ENCODE data around the gene TIAM2.

Gene TIAM2

DNA sequence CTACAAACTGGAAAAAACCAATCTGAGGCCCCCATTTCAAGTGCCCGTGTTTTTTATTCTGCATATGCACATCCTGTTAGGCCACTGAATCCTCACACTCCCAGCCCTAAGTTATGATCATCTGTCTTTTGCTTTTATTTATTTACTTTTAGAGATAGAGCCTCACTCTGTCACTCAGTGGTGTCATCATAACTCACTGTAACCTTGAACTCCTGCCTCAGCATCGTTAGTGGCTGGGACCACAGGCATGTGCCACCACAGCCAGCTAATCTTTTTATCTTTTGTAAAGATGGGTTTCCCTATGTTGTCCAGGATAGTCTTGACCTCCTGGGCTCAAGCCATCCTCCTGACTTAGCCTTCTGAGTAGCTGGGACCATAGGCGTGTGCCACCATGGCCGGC is 239.1 kb downstream of the TIAM2 start:
- DNase-seq (ENCODE audit: low spot score): no peak

DNA sequence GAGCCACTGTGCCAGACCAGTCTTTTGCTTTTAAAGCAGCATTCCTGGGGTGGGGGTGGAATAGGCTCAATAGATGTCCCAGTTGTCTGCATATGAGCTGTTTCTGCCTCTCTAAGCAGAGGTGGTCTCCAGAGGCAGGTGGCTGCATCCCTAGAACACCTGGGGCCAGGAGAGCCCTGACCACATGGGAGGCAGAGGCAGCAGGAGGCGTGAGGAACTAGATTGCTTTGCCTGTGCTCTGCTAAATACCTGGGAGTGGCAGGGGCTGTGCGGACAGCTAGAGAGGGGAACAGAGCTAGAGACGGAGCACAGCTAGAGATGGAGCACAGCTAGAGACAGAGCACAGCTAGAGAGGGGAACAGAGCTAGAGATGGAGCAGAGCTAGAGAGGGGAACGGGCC is 239.6 kb downstream of the TIAM2 start:
- no peak for DNase-seq (ENCODE audit: low spot score)

DNA sequence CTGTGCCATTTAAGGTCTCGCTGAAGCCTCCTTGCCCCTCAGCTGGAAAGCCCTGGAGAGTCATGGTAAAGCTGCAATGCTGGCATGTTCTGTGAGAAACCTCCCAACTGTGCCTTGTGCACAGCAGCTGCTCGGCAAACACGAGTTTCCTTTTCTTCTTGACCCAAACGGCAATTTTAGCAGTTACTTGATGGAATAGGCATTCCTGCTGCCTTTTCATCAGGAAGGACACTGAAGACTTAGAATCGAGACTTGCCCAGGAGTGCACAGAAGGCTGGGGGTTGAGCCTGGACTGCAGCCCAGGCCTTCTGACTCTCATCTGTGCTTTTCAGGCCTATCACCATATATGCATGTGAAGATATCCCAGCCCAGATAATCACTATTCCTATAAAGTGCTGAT is 240.0 kb downstream of the TIAM2 start:
- DNase-seq (ENCODE audit: low spot score): no peak

DNA sequence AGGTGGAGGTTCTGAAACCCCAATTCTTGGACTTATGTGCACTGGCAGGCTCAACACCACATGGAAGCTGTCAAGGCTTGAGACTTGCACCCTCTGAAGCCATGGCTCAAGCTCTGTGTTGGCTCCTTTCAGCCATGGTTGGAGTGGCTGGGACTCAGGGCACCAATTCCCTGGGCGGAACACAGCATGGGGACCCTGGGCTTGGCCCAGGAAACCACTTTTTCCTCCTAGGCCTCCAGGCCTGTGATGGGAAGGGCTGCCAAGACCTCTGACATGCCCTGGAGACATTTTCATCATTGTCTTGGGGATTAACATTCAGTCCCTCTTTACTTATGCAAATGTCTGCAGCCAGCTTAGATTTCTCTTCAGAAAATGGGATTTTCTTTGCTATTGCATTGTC is 242.5 kb downstream of the TIAM2 start:
- no peak for DNase-seq (ENCODE audit: low spot score)

DNA sequence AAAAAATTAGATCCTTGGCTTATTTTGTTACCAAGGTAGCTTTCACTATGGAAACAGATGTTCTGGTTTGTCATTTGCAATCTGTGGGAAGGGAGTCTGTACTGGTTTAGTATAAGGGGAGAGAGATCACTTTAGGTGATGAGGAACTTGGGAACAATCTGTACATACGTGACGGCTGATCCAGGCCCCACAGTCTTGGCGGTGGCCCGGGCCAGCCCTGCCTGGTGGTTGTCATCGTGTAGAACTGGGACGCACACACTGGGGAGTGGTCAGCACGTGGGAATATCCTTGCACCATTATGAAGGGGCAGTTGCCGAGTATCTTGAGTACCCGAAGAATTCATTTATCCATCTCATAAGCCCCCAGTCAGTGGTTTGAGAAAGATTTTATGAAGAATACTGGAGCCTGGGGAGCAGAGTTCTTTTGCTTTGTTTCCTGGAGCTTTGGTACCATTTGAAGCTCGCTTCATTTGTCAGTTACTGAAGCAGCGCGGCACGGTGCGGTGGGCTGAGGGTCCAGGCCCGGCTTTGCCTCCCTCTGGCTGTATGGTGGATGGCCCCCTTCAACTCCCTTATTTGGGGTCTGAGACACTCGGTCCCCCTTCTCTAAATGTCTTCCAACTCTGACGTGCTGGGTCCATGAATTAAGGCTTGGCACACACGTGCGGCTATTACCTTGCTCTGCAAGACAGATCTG is 245.9 kb downstream of the TIAM2 start:
- no peak for DNase-seq (ENCODE audit: low spot score)

DNA sequence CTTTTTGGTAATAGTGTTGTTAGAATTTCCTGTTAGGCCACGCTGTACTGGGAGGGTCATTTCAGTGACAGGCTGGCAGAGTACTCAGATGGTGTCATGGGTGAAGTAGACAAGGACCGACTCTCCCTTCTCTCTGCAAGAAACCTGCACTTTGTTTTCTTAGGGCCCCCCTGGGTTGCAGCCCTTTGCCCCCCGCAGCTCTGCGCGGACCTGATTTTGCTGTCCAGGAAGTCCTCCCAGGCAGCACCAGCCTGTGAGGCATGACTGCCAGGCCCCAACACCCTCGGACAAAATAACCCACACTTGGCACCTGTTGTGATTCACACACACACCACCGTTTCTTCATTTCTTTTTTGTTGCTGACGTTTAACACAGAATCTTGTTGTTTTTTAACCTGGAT is 246.9 kb downstream of the TIAM2 start:
- DNase-seq (ENCODE audit: low spot score): no peak

DNA sequence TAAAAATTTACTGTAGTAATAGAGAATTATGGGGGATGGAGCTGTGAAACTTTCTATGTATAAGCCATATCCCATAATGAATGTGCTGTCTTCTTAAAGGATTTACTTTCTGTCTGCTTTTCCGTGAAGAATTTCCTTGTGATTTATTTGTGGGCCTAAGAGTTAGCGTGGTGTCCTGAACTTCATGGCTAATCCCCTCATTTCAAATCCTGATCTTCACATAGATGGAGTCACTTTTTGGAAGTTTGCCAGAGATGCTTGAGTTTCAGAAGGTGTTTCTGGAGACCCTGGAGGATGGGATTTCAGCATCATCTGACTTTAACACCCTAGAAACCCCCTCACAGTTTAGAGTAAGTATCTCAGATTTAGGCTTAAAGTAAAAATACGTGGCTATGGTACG is 249.3 kb downstream of the TIAM2 start:
- DNase-seq (ENCODE audit: low spot score): no peak

DNA sequence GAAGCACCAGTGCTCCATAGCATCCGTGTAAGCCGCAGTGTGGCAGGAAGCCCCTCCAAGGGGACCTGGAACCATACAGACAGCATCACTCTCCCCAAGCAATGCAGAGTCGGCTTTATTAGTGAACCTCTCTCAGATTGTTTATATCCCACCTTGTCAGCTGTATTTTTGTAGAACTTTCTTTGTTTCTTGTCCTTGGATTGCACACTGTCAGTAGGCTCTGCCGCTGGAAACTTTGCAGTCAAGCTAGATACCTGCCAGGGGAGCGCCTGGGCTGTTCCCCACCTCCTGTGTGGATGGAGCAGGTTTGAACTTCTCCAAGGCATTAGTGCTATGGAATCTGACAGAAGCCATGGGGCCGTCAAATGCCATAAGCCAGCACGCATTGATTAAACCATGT is 250.1 kb downstream of the TIAM2 start:
- no peak for DNase-seq (ENCODE audit: low spot score)

DNA sequence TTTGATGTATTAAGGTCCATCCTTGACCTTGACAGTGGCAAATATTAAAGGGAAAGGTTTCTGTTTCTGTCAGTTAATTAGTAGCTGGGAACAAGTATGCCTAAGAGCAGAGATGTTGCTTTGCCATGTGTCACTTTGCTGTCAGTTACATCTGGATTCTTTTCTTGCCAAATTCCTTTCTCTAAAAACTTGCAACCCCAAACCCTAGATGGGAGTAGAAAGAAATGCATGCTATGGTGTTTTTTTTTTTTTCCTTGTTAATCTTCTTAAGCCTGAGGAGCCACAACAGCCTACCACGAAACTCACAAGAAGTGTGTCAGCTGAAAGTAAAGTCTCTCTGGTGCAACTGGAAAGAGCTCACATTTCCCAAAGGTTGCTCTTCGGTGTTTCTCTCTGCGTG is 250.7 kb downstream of the TIAM2 start:
- DNase-seq (ENCODE audit: low spot score): peak; percentile 27

DNA sequence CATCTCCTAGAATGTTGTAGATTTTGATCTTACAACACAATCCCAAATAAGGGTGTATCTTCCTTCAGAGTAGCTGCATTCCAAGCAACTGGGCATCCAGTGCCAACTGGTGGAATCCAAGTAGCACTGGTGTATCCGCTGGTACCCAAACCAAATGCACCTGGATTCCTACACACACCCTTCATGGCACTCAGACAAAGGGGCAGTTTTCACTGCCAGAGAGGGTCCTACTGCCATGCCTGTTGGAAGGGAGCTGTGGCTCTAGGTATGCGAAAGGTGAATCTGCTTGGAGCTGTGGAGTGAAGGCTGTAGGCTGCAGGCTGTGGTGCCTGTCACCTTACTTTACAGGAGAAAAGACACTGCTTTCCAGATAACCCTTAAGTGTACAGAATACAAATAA is 251.7 kb downstream of the TIAM2 start:
- DNase-seq (ENCODE audit: low spot score): no peak

DNA sequence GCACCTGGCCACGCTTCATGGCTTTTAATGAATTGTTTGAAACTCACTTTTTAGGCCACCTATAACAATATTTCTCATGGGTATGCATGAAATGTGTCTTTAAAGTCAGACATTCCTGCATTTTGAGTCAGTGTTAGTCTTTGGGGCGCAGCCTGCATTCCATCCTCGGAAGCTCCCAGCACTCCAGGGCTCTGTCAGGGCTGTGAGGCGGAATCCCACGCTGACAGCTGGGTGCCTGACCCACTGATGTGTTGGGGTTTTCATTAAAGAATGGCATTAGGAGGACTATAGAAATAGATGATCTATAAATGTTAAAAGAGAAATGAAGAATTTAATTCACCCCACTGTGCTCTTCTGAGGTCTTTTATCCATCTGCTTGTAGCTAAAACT is 252.5 kb downstream of the TIAM2 start:
- peak; percentile 90 for DNase-seq (ENCODE audit: low spot score)

DNA sequence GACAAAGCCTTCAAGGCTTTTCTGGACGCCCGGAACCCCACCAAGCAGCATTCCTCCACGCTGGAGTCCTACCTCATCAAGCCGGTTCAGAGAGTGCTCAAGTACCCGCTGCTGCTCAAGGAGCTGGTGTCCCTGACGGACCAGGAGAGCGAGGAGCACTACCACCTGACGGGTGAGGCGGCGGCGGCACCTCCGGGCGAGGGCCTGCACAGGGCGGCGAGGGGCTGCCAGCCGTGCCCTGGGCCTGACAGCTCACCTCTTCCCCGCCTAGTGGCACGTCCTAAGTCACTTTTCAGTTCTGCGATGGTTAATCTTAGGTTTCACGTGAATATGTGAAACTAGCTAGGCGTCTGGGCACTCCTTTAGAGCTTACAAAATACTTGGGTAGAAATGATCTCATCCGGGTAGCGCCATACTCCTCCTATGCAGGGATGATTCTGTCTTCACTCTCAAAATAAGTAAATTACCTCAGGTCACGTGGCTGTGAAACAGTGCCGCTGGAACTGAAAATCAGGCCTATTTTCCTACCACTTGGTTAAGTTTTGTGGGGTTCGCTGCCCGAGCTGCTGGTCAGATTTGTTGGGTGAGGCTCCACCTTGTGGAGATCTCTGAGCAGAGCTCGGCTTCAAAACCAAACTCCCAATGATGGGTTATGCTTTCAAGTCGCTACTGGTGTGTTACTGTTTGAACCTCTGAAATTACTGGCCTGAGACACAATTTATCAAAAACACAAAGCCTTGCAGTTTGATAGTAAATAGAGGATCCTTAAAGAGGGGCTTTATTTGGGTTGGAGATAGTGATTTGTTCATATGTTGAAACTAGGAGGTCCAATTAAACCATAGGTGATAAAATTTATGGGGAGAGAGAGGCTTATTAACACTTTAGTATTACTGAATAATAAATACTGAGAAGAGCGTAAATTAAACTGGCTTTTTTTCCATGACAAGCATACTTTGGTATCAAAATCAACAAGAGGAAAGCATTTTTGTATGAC is 253.2 kb downstream of the TIAM2 start:
- DNase-seq (ENCODE audit: low spot score): peak; percentile 76

DNA sequence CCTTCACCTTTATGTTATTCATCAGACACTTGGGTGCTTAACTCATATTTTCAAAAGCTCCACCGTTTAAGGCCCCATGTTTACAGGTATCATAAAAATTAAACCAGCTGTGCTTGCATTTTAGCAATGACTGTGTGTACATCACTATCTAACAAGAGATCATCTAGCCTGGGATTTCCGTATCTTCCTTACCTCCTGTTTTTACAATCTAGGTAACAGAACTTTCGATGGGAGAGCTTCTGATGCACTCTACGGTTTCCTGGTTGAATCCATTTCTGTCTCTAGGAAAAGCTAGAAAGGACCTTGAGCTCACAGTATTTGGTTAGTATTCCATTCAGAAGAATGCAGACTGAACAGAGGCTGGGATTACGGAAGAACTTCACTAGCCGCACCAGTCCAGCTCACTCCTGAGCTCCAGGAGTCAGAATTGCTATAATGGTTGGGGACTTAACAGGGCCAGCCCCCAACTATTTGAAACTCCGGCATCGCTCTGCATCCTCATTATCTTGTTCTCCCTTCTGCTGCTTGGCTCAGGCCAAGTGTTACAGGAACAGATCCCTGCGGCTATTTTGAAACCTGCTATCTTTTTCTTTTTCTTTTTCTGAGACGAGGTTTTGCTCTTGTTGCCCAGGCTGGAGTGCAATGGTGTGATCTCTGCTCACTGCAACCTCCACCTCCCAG is 255.7 kb downstream of the TIAM2 start:
- DNase-seq (ENCODE audit: low spot score): no peak

DNA sequence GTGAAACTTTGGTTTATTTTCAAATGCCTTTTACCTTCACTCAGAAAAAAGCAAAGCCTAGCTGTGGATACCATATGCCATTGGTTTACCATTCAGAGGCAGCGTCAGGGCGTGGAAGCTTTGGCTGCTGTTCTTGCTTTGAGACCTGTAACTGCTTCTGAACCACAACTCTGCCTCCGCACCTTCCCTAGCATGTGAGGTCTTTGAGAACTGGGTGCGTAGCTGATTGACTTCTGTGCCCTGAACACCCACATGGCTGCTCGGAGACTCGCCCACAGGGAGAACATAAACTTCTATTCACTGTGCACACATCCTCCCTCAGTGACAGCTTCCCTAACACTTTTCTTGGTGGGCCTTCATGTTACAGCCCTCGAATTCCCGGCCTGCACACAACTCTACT is 257.5 kb downstream of the TIAM2 start:
- DNase-seq (ENCODE audit: low spot score): no peak

DNA sequence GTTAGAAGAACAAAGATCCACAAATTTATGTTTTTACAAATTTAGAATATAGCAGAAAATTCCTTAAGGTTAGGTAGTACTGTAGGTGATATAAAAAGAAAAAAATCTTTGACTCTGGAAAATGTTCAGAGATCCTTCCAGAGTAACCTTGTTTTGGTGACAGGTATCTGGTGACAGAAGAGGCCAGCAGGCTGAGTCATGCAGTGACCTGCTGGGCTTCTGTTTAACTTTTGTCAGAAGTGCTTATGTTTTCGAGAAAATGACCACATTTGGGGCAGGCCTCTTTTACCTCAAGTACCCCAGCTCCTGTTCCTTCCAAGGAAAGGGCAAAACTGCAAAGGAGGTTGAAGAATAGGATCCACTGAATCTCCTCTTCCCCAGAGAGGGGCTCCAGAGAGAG is 258.2 kb downstream of the TIAM2 start:
- DNase-seq (ENCODE audit: low spot score): no peak

DNA sequence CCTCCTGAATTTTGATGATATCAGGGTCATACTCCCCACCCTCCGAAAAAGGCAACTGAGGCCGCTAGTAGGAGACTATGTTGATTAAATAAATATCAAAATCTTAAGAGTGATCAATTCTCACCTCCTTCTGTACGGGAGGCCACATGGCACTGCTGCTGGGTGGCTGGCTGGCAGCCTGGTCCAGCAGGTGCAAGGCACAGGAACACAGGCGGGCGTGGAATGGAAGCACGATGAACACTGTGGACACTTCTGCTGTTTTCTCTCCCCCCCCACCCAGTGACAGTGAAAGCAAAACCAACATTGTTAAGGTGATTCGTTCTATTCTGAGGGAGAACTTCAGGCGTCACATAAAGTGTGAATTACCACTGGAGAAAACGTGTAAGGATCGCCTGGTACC is 259.0 kb downstream of the TIAM2 start:
- no peak for DNase-seq (ENCODE audit: low spot score)

DNA sequence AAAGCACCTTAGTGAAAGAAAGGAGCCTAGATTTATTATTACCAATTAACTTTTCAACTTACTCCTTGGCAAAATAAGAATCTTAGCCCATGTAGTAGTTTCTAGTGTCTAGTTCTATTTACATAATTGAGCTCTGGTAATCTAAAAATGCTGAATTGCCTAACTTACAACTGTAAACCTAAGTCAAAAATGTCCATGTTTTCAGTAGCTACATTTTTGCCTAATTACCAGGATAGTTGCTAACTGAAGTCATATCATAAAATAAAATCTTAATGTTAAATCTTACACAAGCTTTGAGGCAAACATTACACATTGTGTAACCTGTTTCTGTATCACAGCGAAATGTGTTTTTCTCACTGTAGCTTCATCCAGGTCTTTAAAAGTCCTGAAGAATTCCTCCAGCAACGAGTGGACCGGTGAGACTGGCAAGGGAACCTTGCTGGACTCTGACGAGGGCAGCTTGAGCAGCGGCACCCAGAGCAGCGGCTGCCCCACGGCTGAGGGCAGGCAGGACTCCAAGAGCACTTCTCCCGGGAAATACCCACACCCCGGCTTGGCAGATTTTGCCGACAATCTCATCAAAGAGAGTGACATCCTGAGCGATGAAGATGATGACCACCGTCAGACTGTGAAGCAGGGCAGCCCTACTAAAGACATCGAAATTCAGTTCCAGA is 261.1 kb downstream of the TIAM2 start:
- no peak for DNase-seq (ENCODE audit: low spot score)

DNA sequence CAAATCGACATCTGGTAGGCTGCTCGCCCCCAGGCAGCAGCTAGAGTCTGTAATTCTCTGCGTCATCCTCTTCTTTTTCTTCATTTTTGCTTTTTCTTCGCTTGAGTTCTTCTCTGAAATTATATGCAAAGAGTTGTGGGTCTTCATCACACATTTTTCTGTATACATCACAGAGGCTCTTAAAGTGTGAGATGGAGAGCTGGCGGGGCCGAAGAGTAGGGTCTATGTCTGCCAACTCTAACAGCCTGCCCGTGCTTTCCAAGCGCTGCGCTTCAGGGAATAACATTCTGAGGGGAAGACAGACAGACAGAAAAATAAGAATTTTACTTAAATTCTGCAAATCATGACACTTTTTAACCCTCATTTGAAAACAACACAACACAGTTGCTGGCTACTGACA is 262.7 kb downstream of the TIAM2 start:
- DNase-seq (ENCODE audit: low spot score): no peak

DNA sequence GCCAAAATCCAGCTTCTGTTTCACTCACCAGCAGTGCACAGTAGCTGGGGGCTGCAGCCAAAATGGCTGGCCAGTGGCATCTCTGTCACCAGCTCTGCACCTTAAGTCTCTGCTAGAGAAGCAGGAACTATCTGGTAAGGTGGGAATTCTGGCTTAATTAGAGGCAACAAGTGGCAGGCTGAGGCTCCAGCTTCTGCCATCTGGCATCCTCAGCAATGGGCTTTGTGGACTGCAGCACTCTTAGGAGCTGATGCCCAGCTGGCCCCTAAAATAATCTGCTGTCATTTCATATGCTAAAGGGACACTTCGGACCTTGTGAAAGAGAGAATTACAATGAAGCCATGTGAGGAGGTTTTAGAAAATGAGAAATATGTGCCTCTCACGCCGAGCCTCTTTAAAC is 264.1 kb downstream of the TIAM2 start:
- no peak for DNase-seq (ENCODE audit: low spot score)

DNA sequence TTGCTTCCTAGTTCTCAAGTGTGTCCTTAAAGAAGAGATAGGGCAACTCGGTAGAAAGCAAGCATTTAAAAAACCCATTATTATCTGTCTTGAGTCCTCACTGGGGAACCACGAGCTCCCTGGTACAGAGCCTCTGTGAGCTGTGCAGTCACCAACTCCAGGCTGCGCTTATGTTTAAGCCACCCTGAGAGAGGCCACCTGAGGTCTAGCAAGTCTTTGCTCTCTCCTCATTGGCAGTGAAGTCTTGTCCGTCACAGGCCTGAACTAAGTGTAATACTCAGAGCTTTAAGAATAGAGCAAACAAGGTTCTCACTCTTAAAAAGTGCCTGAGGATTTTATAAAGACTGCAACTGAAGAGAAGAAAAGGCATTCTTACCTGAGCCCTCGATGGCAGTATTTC is 264.8 kb downstream of the TIAM2 start:
- DNase-seq (ENCODE audit: low spot score): no peak

DNA sequence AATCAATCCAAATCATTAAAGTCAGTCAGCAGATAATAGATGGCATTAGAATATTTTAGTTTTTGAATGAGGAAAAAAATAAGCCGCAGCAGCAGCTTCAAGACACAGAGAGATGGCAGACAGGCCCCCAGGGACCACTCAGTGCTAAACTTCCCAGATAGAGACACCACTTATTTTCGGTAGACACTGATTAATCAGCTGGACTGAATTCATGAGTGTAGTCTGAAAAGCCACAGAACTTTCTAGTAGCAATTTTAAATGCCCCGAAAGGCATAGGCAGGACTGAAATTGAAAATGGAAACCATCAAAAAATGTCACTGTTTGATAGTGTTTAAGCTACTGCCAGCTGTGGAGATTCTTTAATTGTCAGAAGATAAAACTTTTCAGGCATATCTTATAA is 265.6 kb downstream of the TIAM2 start:
- no peak for DNase-seq (ENCODE audit: low spot score)
